ENCODE data around the gene RAMP1. TPM values are rescaled to one million over a fixed set of nuclear protein-coding genes. Genes with fewer than 3 reads are reported as not detected.
A peak's percentile ranks its signal among the peaks of the same experiment; 100 is the strongest.

The RAMP1 gene
- total RNA-seq, 1 donor from 2014 or later: 9.1 TPM

DNA sequence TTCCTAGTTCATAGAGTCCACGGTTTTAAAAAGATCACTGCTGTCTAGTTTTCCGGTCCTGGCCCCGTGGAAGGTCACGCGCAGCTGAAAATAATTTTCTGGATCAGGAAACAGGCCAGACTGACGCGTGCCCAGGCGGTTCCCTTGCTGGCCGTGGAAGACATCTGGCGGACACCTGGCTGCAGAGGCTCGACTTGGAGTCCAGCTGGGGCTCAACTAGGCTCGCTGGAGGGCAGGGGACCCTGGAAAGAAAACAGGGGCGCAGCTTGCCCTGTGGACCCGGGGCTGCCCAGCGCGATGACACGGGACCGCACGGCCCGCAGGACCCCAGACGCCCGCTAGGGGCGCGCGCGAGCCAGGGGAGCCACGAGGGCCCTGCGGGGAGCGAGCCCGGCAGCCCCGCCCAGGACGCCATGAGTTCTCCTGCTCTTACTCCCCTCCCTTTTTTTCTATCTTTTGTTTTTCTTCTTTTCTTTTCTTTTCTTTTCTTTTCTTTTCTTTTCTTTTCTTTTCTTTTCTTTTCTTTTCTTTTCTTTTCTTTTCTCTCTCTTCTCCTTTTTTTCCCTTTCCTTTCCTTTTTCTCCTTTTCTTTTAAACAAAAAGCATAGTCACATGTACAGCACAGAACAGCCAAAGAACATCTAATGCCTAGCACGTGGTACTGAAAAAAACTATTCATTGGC is 64.2 kb downstream of the RAMP1 start:
- Histone ChIP-seq H3K79me2 (ENCODE audit: insufficient read depth, low read length) (no peaks in the 10 kb centered on the region), H4K20me1 (ENCODE audit: insufficient read depth, low read length) (no peaks in the 10 kb centered on the region), H3K4me1 (ENCODE audit: insufficient read depth, low read length) (no peaks in the 10 kb centered on the region), H3K4me3 (ENCODE audit: insufficient read depth, low read depth, low read length) (no peak overlapping the region), H3K9ac (ENCODE audit: low read length) (no peak overlapping the region), H3K27ac (ENCODE audit: low read depth, low read length) (no peak overlapping the region), H3K4me2 (ENCODE audit: low read length) (peak overlapping the region; percentile 55), H3K9me3 (ENCODE audit: insufficient read depth, low read depth, low read length) (no peaks in the 10 kb centered on the region), H3K36me3 (ENCODE audit: insufficient read depth, low read length) (no peaks in the 10 kb centered on the region), H3K27me3 (ENCODE audit: insufficient read depth, low read length) (no peaks in the 10 kb centered on the region), H2AFZ (ENCODE audit: low read depth, low read length) (peak overlapping the region; percentile 68)
- H3K4me3 Mint-ChIP-seq (ENCODE audit: unreplicated experiment): no peak overlapping the region
- peak; percentile 16 for DNase-seq (ENCODE audit: low read depth)
- H3K36me3 Mint-ChIP-seq (ENCODE audit: low read depth, unreplicated experiment): peaks cover 2% of the 10 kb centered on the region
- H3K4me1 Mint-ChIP-seq (ENCODE audit: low read depth, unreplicated experiment): no peaks in the 10 kb centered on the region
- peaks cover 3% of the 10 kb centered on the region for H3K9me3 Mint-ChIP-seq (ENCODE audit: unreplicated experiment)
- no peak overlapping the region for H3K27ac Mint-ChIP-seq (ENCODE audit: unreplicated experiment)
- no peak for FAIRE-seq
- H3K27me3 Mint-ChIP-seq (ENCODE audit: low read depth, unreplicated experiment): peaks cover 19% of the 10 kb centered on the region
- no peak for TF ChIP-seq EZH2 (IDR thresholded peaks at IDR 0.05; ENCODE audit: insufficient read depth, low read length)
- TF ChIP-seq, protein P1, sequence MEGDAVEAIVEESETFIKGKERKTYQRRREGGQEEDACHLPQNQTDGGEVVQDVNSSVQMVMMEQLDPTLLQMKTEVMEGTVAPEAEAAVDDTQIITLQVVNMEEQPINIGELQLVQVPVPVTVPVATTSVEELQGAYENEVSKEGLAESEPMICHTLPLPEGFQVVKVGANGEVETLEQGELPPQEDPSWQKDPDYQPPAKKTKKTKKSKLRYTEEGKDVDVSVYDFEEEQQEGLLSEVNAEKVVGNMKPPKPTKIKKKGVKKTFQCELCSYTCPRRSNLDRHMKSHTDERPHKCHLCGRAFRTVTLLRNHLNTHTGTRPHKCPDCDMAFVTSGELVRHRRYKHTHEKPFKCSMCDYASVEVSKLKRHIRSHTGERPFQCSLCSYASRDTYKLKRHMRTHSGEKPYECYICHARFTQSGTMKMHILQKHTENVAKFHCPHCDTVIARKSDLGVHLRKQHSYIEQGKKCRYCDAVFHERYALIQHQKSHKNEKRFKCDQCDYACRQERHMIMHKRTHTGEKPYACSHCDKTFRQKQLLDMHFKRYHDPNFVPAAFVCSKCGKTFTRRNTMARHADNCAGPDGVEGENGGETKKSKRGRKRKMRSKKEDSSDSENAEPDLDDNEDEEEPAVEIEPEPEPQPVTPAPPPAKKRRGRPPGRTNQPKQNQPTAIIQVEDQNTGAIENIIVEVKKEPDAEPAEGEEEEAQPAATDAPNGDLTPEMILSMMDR (IDR thresholded peaks at IDR 0.05; ENCODE audit: insufficient read depth, low read depth, low read length): peak; percentile 55

DNA sequence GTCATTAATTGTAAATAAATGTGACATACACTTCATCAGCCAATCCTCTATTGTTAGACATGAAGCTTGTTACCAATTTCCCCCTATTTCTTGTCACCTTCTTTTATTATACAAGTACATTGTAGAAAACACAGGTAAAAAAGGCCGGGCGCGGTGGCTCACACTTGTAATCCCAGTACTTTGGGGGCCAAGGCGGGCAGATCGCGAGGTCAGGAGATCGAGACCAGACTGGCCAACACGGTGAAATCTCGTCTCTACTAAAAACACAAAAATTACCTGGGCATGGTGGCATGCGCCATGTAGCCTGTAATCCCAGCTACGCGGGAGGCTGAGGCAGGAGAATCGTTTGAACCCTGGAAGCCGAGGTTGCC is 64.7 kb downstream of the RAMP1 start:
- no peak for DNase-seq (ENCODE audit: low read depth)
- Mint-ChIP-seq H3K4me3 (ENCODE audit: unreplicated experiment) (no peak overlapping the region), H3K36me3 (ENCODE audit: low read depth, unreplicated experiment) (peaks cover 2% of the 10 kb centered on the region), H3K9me3 (ENCODE audit: unreplicated experiment) (peaks cover 3% of the 10 kb centered on the region), H3K27ac (ENCODE audit: unreplicated experiment) (no peak overlapping the region), H3K4me1 (ENCODE audit: low read depth, unreplicated experiment) (no peaks in the 10 kb centered on the region), H3K27me3 (ENCODE audit: low read depth, unreplicated experiment) (peaks cover 19% of the 10 kb centered on the region)
- Histone ChIP-seq H3K9ac (ENCODE audit: low read length) (no peak overlapping the region), H3K27ac (ENCODE audit: low read depth, low read length) (no peak overlapping the region), H3K9me3 (ENCODE audit: insufficient read depth, low read depth, low read length) (no peaks in the 10 kb centered on the region), H4K20me1 (ENCODE audit: insufficient read depth, low read length) (no peaks in the 10 kb centered on the region), H2AFZ (ENCODE audit: low read depth, low read length) (no peak overlapping the region), H3K79me2 (ENCODE audit: insufficient read depth, low read length) (no peaks in the 10 kb centered on the region), H3K4me2 (ENCODE audit: low read length) (no peak overlapping the region), H3K27me3 (ENCODE audit: insufficient read depth, low read length) (no peaks in the 10 kb centered on the region), H3K36me3 (ENCODE audit: insufficient read depth, low read length) (no peaks in the 10 kb centered on the region), H3K4me1 (ENCODE audit: insufficient read depth, low read length) (no peaks in the 10 kb centered on the region), H3K4me3 (ENCODE audit: insufficient read depth, low read depth, low read length) (no peak overlapping the region)
- FAIRE-seq: no peak
- no peak for TF ChIP-seq EZH2 (IDR thresholded peaks at IDR 0.05; ENCODE audit: insufficient read depth, low read length)
- TF ChIP-seq, protein P1 (IDR thresholded peaks at IDR 0.05; ENCODE audit: insufficient read depth, low read depth, low read length): no peak

DNA sequence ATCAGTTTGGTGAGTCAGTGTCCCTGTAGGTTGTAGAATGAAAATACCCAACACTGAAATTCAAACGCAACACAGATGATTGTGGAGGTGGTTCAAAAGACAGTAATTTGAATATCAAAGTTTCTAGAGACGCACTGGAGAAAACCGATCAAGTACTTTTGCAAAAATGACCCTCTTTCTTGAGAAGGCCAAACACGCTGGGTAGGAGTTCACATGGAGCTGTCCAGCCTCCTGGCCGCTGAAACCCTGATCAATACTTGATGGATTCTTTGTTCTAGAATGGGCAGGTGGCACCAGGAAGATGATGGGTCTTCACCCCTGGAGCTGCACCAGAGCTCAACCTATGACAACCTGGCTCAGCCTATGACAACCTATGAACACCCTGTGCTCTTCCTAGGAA is 67.7 kb downstream of the RAMP1 start:
- H3K27ac ChIP-seq (ENCODE audit: low read depth, low read length): no peak overlapping the region
- H3K79me2 ChIP-seq (ENCODE audit: insufficient read depth, low read length): no peaks in the 10 kb centered on the region
- TF ChIP-seq EZH2 (IDR thresholded peaks at IDR 0.05; ENCODE audit: insufficient read depth, low read length): no peak
- TF ChIP-seq, protein P1 (IDR thresholded peaks at IDR 0.05; ENCODE audit: insufficient read depth, low read depth, low read length): no peak
- Mint-ChIP-seq H3K27ac (ENCODE audit: unreplicated experiment) (no peak overlapping the region), H3K36me3 (ENCODE audit: low read depth, unreplicated experiment) (peaks cover 2% of the 10 kb centered on the region), H3K9me3 (ENCODE audit: unreplicated experiment) (peaks cover 9% of the 10 kb centered on the region), H3K27me3 (ENCODE audit: low read depth, unreplicated experiment) (peaks cover 20% of the 10 kb centered on the region), H3K4me3 (ENCODE audit: unreplicated experiment) (no peak overlapping the region), H3K4me1 (ENCODE audit: low read depth, unreplicated experiment) (no peaks in the 10 kb centered on the region)
- no peak for DNase-seq (ENCODE audit: low read depth)
- H3K27me3 ChIP-seq (ENCODE audit: insufficient read depth, low read length): no peaks in the 10 kb centered on the region
- H3K9me3 ChIP-seq (ENCODE audit: insufficient read depth, low read depth, low read length): no peaks in the 10 kb centered on the region
- H3K36me3 ChIP-seq (ENCODE audit: insufficient read depth, low read length): no peaks in the 10 kb centered on the region
- H3K9ac ChIP-seq (ENCODE audit: low read length): no peak overlapping the region
- no peak overlapping the region for H3K4me3 ChIP-seq (ENCODE audit: insufficient read depth, low read depth, low read length)
- H3K4me2 ChIP-seq (ENCODE audit: low read length): no peak overlapping the region
- no peaks in the 10 kb centered on the region for H4K20me1 ChIP-seq (ENCODE audit: insufficient read depth, low read length)
- no peaks in the 10 kb centered on the region for H3K4me1 ChIP-seq (ENCODE audit: insufficient read depth, low read length)
- no peak for FAIRE-seq
- no peak overlapping the region for H2AFZ ChIP-seq (ENCODE audit: low read depth, low read length)
